ENCODE data around the gene KCNH8.

Gene KCNH8

GRCh38 chr3:19254784-19255338, 106.6 kb downstream of the KCNH8 start:
- no peak for DNase-seq

- DNase-seq = no peak
Measured at GRCh38 chr3:19256313-19256712, 108.0 kb downstream of the KCNH8 start.

GRCh38 chr3:19263606-19264005, 115.3 kb downstream of the KCNH8 start:
- DNase-seq = no peak

GRCh38 chr3:19264424-19264823, 116.1 kb downstream of the KCNH8 start:
- no peak for DNase-seq

- DNase-seq = no peak
Measured at GRCh38 chr3:19267040-19267439, 118.7 kb downstream of the KCNH8 start.

GRCh38 chr3:19270481-19270880, 122.2 kb downstream of the KCNH8 start:
- no peak for DNase-seq

- DNase-seq = no peak
Measured at GRCh38 chr3:19272296-19272695, 124.0 kb downstream of the KCNH8 start.

- DNase-seq = no peak
Measured at GRCh38 chr3:19273091-19273490, 124.8 kb downstream of the KCNH8 start.

- DNase-seq = no peak
Measured at GRCh38 chr3:19274576-19274975, 126.3 kb downstream of the KCNH8 start.

- no peak for DNase-seq
Measured at GRCh38 chr3:19284974-19285373, 136.7 kb downstream of the KCNH8 start.

- DNase-seq = no peak
Measured at GRCh38 chr3:19293295-19293694, 145.0 kb downstream of the KCNH8 start.

GRCh38 chr3:19295208-19295607, 146.9 kb downstream of the KCNH8 start:
- no peak for DNase-seq

GRCh38 chr3:19331931-19332330, 183.6 kb downstream of the KCNH8 start:
- DNase-seq = no peak

GRCh38 chr3:19334120-19334519, 185.8 kb downstream of the KCNH8 start:
- no peak for DNase-seq

- DNase-seq = no peak
Measured at GRCh38 chr3:19338769-19339168, 190.5 kb downstream of the KCNH8 start.

- DNase-seq = no peak
Measured at GRCh38 chr3:19342389-19342788, 194.1 kb downstream of the KCNH8 start.

GRCh38 chr3:19346759-19347158, 198.4 kb downstream of the KCNH8 start:
- no peak for DNase-seq

GRCh38 chr3:19347671-19348070, 199.4 kb downstream of the KCNH8 start:
- no peak for DNase-seq

- no peak for DNase-seq
Measured at GRCh38 chr3:19348500-19348899, 200.2 kb downstream of the KCNH8 start.

GRCh38 chr3:19348941-19349564, 200.7 kb downstream of the KCNH8 start:
- no peak for DNase-seq

GRCh38 chr3:19357947-19358346, 209.6 kb downstream of the KCNH8 start:
- no peak for DNase-seq

- DNase-seq = no peak
Measured at GRCh38 chr3:19363071-19363470, 214.8 kb downstream of the KCNH8 start.

GRCh38 chr3:19364148-19364547, 215.8 kb downstream of the KCNH8 start:
- DNase-seq = no peak

- DNase-seq = no peak
Measured at GRCh38 chr3:19365471-19365870, 217.2 kb downstream of the KCNH8 start.

- no peak for DNase-seq
Measured at GRCh38 chr3:19384868-19385267, 236.6 kb downstream of the KCNH8 start.
